Measurements from ENCODE around the gene TRAF1. TPM values are rescaled to one million over a fixed set of nuclear protein-coding genes. Genes with fewer than 3 reads are reported as not detected.

Gene TRAF1
- total RNA-seq, 2 donors from 2014 or later, result 71.4 to 164 TPM

- Mint-ChIP-seq H3K36me3 (ENCODE audit: low read depth) (peaks cover 91% of the 10 kb centered on the region), H3K27ac (peak overlapping the region; percentile 87), H3K27me3 (no peaks in the 10 kb centered on the region), H3K4me3 (peak overlapping the region; percentile 89), H3K4me1 (peaks cover 20% of the 10 kb centered on the region), H3K9me3 (no peaks in the 10 kb centered on the region)
- no peak for ATAC-seq (replicated peaks)
Observed at GRCh38 chr9:120870206-120870605, 56.4 kb downstream of the TRAF1 start.

GRCh38 chr9:120869726-120870125 is 56.9 kb downstream of the TRAF1 start:
- H3K27me3 Mint-ChIP-seq, result no peaks in the 10 kb centered on the region
- no peaks in the 10 kb centered on the region for H3K9me3 Mint-ChIP-seq
- ATAC-seq (replicated peaks), result no peak
- H3K4me1 Mint-ChIP-seq, result peaks cover 17% of the 10 kb centered on the region
- H3K27ac Mint-ChIP-seq, result peak overlapping the region; percentile 87
- H3K36me3 Mint-ChIP-seq (ENCODE audit: low read depth), result peaks cover 88% of the 10 kb centered on the region
- H3K4me3 Mint-ChIP-seq, result peak overlapping the region; percentile 89

- Mint-ChIP-seq H3K36me3 (ENCODE audit: low read depth) (peaks cover 87% of the 10 kb centered on the region), H3K4me1 (peaks cover 17% of the 10 kb centered on the region), H3K9me3 (no peaks in the 10 kb centered on the region), H3K4me3 (peak overlapping the region; percentile 89), H3K27me3 (no peaks in the 10 kb centered on the region), H3K27ac (peak overlapping the region; percentile 87)
- ATAC-seq (replicated peaks), result no peak
Observed at GRCh38 chr9:120869360-120869687, 57.3 kb downstream of the TRAF1 start.

GRCh38 chr9:120868676-120869359 is 57.8 kb downstream of the TRAF1 start:
- Mint-ChIP-seq H3K27ac (peak overlapping the region; percentile 87), H3K4me1 (peaks cover 16% of the 10 kb centered on the region), H3K36me3 (ENCODE audit: low read depth) (peaks cover 87% of the 10 kb centered on the region), H3K9me3 (no peaks in the 10 kb centered on the region), H3K27me3 (no peaks in the 10 kb centered on the region), H3K4me3 (peak overlapping the region; percentile 89)
- peak; percentile 89 for ATAC-seq (replicated peaks)

GRCh38 chr9:120868339-120868675 is 58.3 kb downstream of the TRAF1 start:
- peak overlapping the region; percentile 89 for H3K4me3 Mint-ChIP-seq
- no peaks in the 10 kb centered on the region for H3K27me3 Mint-ChIP-seq
- H3K27ac Mint-ChIP-seq, result peak overlapping the region; percentile 58
- no peaks in the 10 kb centered on the region for H3K9me3 Mint-ChIP-seq
- ATAC-seq (replicated peaks), result peak; percentile 1
- peaks cover 11% of the 10 kb centered on the region for H3K4me1 Mint-ChIP-seq
- peaks cover 87% of the 10 kb centered on the region for H3K36me3 Mint-ChIP-seq (ENCODE audit: low read depth)

GRCh38 chr9:120867676-120868338 is 58.8 kb downstream of the TRAF1 start:
- peak overlapping the region; percentile 89 for H3K4me3 Mint-ChIP-seq
- H3K9me3 Mint-ChIP-seq, result no peaks in the 10 kb centered on the region
- H3K4me1 Mint-ChIP-seq, result peaks cover 6% of the 10 kb centered on the region
- no peaks in the 10 kb centered on the region for H3K27me3 Mint-ChIP-seq
- H3K36me3 Mint-ChIP-seq (ENCODE audit: low read depth), result peaks cover 87% of the 10 kb centered on the region
- ATAC-seq (replicated peaks), result no peak
- H3K27ac Mint-ChIP-seq, result peak overlapping the region; percentile 58

GRCh38 chr9:120866651-120867050 is 59.9 kb downstream of the TRAF1 start:
- H3K9me3 Mint-ChIP-seq, result no peaks in the 10 kb centered on the region
- H3K36me3 Mint-ChIP-seq (ENCODE audit: low read depth), result peaks cover 87% of the 10 kb centered on the region
- H3K27me3 Mint-ChIP-seq, result no peaks in the 10 kb centered on the region
- peak overlapping the region; percentile 9 for H3K27ac Mint-ChIP-seq
- no peak for ATAC-seq (replicated peaks)
- no peak overlapping the region for H3K4me3 Mint-ChIP-seq
- H3K4me1 Mint-ChIP-seq, result no peaks in the 10 kb centered on the region

GRCh38 chr9:120865809-120866208 is 60.8 kb downstream of the TRAF1 start:
- Mint-ChIP-seq H3K4me3 (no peak overlapping the region), H3K27ac (no peak overlapping the region), H3K9me3 (no peaks in the 10 kb centered on the region), H3K27me3 (no peaks in the 10 kb centered on the region), H3K36me3 (ENCODE audit: low read depth) (peaks cover 87% of the 10 kb centered on the region), H3K4me1 (peaks cover 2% of the 10 kb centered on the region)
- no peak for ATAC-seq (replicated peaks)

GRCh38 chr9:120865176-120865575 is 61.4 kb downstream of the TRAF1 start:
- Mint-ChIP-seq H3K9me3 (no peaks in the 10 kb centered on the region), H3K36me3 (ENCODE audit: low read depth) (peaks cover 87% of the 10 kb centered on the region), H3K4me1 (peaks cover 8% of the 10 kb centered on the region), H3K4me3 (no peak overlapping the region), H3K27ac (no peak overlapping the region), H3K27me3 (no peaks in the 10 kb centered on the region)
- no peak for ATAC-seq (replicated peaks)

GRCh38 chr9:120864719-120865118 is 61.9 kb downstream of the TRAF1 start:
- no peaks in the 10 kb centered on the region for H3K9me3 Mint-ChIP-seq
- H3K27me3 Mint-ChIP-seq, result no peaks in the 10 kb centered on the region
- peaks cover 10% of the 10 kb centered on the region for H3K4me1 Mint-ChIP-seq
- ATAC-seq (replicated peaks), result no peak
- peaks cover 87% of the 10 kb centered on the region for H3K36me3 Mint-ChIP-seq (ENCODE audit: low read depth)
- no peak overlapping the region for H3K4me3 Mint-ChIP-seq
- no peak overlapping the region for H3K27ac Mint-ChIP-seq

- no peaks in the 10 kb centered on the region for H3K9me3 Mint-ChIP-seq
- no peaks in the 10 kb centered on the region for H3K27me3 Mint-ChIP-seq
- no peak for ATAC-seq (replicated peaks)
- H3K4me3 Mint-ChIP-seq, result no peak overlapping the region
- H3K36me3 Mint-ChIP-seq (ENCODE audit: low read depth), result peaks cover 87% of the 10 kb centered on the region
- H3K4me1 Mint-ChIP-seq, result peaks cover 10% of the 10 kb centered on the region
- H3K27ac Mint-ChIP-seq, result peak overlapping the region; percentile 59
Observed at GRCh38 chr9:120863833-120864232, 62.8 kb downstream of the TRAF1 start.

GRCh38 chr9:120862452-120862851 is 64.1 kb downstream of the TRAF1 start:
- Mint-ChIP-seq H3K27me3 (no peaks in the 10 kb centered on the region), H3K36me3 (ENCODE audit: low read depth) (peaks cover 92% of the 10 kb centered on the region), H3K27ac (peak overlapping the region; percentile 34), H3K4me1 (peaks cover 10% of the 10 kb centered on the region), H3K4me3 (no peak overlapping the region), H3K9me3 (no peaks in the 10 kb centered on the region)
- ATAC-seq (replicated peaks), result no peak

GRCh38 chr9:120861935-120862334 is 64.7 kb downstream of the TRAF1 start:
- H3K36me3 Mint-ChIP-seq (ENCODE audit: low read depth), result peaks cover 95% of the 10 kb centered on the region
- H3K4me1 Mint-ChIP-seq, result peaks cover 10% of the 10 kb centered on the region
- H3K27me3 Mint-ChIP-seq, result no peaks in the 10 kb centered on the region
- ATAC-seq (replicated peaks), result no peak
- no peak overlapping the region for H3K4me3 Mint-ChIP-seq
- no peaks in the 10 kb centered on the region for H3K9me3 Mint-ChIP-seq
- peak overlapping the region; percentile 74 for H3K27ac Mint-ChIP-seq

- Mint-ChIP-seq H3K27ac (peak overlapping the region; percentile 74), H3K4me1 (peaks cover 10% of the 10 kb centered on the region), H3K9me3 (no peaks in the 10 kb centered on the region), H3K36me3 (ENCODE audit: low read depth) (peaks cover 95% of the 10 kb centered on the region), H3K4me3 (no peak overlapping the region), H3K27me3 (no peaks in the 10 kb centered on the region)
- no peak for ATAC-seq (replicated peaks)
Observed at GRCh38 chr9:120860083-120860482, 66.5 kb downstream of the TRAF1 start.

- Mint-ChIP-seq H3K27me3 (no peaks in the 10 kb centered on the region), H3K27ac (no peak overlapping the region), H3K4me3 (no peak overlapping the region), H3K4me1 (peaks cover 10% of the 10 kb centered on the region), H3K9me3 (no peaks in the 10 kb centered on the region), H3K36me3 (ENCODE audit: low read depth) (peaks cover 99% of the 10 kb centered on the region)
- no peak for ATAC-seq (replicated peaks)
Observed at GRCh38 chr9:120859361-120859760, 67.2 kb downstream of the TRAF1 start.
